Vagina (tissue), 2 donors: ENCODE data around the gene EHMT1.

Experiments used
- CTCF ChIP-seq, 3 experiments: fragments of 450-650 bp in 2 of 3; fragments of 200-600 bp in 1 of 3; sonication (generic) in 1 of 3; IDR thresholded peaks; one replicate each; pipeline ENCODE4 v1.5.1; 2017 to 2019; ENCODE audit warnings: antibody characterized with exemption in 3 of 3, mild to moderate bottlenecking in 2 of 3, moderate library complexity in 2 of 3
- POLR2A ChIP-seq, 2 donors: fragments of 450-650 bp; IDR thresholded peaks; one replicate each; pipeline ENCODE4 v1.6.1; 2017; ENCODE audit warnings: antibody characterized with exemption in 2 of 2, mild to moderate bottlenecking in 2 of 2, moderate library complexity in 2 of 2
- POLR2AphosphoS5 ChIP-seq, 2 donors: sonication (generic); formaldehyde crosslinking; IDR thresholded peaks; one replicate each; pipeline ENCODE4 v1.9.0; 2017; ENCODE audit warnings: antibody characterized with exemption in 2 of 2, mild to moderate bottlenecking in 2 of 2, low read depth in 1 of 2; ENCODE audit not compliant: insufficient read depth in 1 of 2

GRCh38 chr9:137771580-137771979, 152.8 kb downstream of the EHMT1 start:
- TF ChIP-seq POLR2AphosphoS5 (IDR thresholded peaks at IDR 0.05; ENCODE audit: insufficient read depth in 1 of 2, low read depth in 1 of 2), result no peak
- no peak for TF ChIP-seq CTCF (IDR thresholded peaks at IDR 0.05)
- no peak for TF ChIP-seq POLR2A (IDR thresholded peaks at IDR 0.05)
